ENCODE measurements around the gene LAYN. TPM values are rescaled to one million over a fixed set of nuclear protein-coding genes. Genes with fewer than 3 reads are reported as not detected.

LAYN gene
- total and polyA plus RNA-seq, 8 donors: 9.6 to 19.8 (median 15.9) TPM

- Histone ChIP-seq H3K9me3 (no peaks in the 10 kb centered on the region), H3K27ac (no peak overlapping the region), H3K27me3 (no peaks in the 10 kb centered on the region), H3K4me1 (peaks cover 11 to 57% of the 10 kb centered on the region in 2 donors), H3K4me3 (no peak overlapping the region), H3K36me3 (no peaks in the 10 kb centered on the region)
- TF ChIP-seq, protein P1, sequence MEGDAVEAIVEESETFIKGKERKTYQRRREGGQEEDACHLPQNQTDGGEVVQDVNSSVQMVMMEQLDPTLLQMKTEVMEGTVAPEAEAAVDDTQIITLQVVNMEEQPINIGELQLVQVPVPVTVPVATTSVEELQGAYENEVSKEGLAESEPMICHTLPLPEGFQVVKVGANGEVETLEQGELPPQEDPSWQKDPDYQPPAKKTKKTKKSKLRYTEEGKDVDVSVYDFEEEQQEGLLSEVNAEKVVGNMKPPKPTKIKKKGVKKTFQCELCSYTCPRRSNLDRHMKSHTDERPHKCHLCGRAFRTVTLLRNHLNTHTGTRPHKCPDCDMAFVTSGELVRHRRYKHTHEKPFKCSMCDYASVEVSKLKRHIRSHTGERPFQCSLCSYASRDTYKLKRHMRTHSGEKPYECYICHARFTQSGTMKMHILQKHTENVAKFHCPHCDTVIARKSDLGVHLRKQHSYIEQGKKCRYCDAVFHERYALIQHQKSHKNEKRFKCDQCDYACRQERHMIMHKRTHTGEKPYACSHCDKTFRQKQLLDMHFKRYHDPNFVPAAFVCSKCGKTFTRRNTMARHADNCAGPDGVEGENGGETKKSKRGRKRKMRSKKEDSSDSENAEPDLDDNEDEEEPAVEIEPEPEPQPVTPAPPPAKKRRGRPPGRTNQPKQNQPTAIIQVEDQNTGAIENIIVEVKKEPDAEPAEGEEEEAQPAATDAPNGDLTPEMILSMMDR (IDR thresholded peaks at IDR 0.05): no peak
- DNase-seq (no peak), ATAC-seq (no peak)
- intact Hi-C loops (cut with DNase I): no loop called here
These were observed 67.2 kb downstream of the LAYN start for GRCh38 chr11:111607751-111608150.

Small RNAs within 50 kb of the gene (microRNA-seq; reads per million reads assigned to microRNA genes)
- gene MIR34B (3.8 to 139 reads per million in 2 donors), gene MIR34C (32.9 to 1,513 reads per million in 2 donors)

Other genes with a start within 250 kb of the LAYN start
- 1 to 10 TPM; 2.7 to 2.8 TPM for gene POU2AF3, start 242.2 kb upstream of the LAYN start, total RNA-seq
- gene POU2AF3, start 242.2 kb upstream of the LAYN start, polyA plus RNA-seq (ENCODE audit: insufficient read length in 6 of 6): 10 to 100 TPM in 4 of 6 donors, 1 to 10 TPM in 2; 8.7 to 14.4 (median 11.1) TPM
- 1 to 10 TPM; 1.3 to 4.5 TPM for gene POU2AF1, start 161.4 kb upstream of the LAYN start, total RNA-seq
- 1 to 10 TPM in 2 of 6 donors, under 1 TPM in 4; 0.38 to 1.0 (median 0.93) TPM for gene POU2AF1, start 161.4 kb upstream of the LAYN start, polyA plus RNA-seq (ENCODE audit: insufficient read length in 6 of 6)
- not detected for gene BTG4, start 28.3 kb upstream of the LAYN start, total RNA-seq
- under 1 TPM in 2 of 6 donors, not detected in 4; 0.20 to 0.43 TPM for gene BTG4, start 28.3 kb upstream of the LAYN start, polyA plus RNA-seq (ENCODE audit: insufficient read length in 6 of 6)
- 1 to 10 TPM in 1 of 2 donors, not detected in 1; 6.9 TPM for gene HOATZ, start 25.9 kb upstream of the LAYN start, total RNA-seq
- gene HOATZ, start 25.9 kb upstream of the LAYN start, polyA plus RNA-seq (ENCODE audit: insufficient read length in 6 of 6): 10 to 100 TPM in 2 of 6 donors, 1 to 10 TPM in 4; 2.0 to 13.7 (median 9.0) TPM
- gene SIK2, start 61.7 kb downstream of the LAYN start, total RNA-seq: 10 to 100 TPM; 23.3 to 32.3 TPM
- gene SIK2, start 61.7 kb downstream of the LAYN start, polyA plus RNA-seq (ENCODE audit: insufficient read length in 6 of 6): 10 to 100 TPM; 28.3 to 35.1 (median 31.1) TPM
- 10 to 100 TPM; 28.1 to 28.8 TPM for gene PPP2R1B, start 225.7 kb downstream of the LAYN start, total RNA-seq
- gene PPP2R1B, start 225.7 kb downstream of the LAYN start, polyA plus RNA-seq (ENCODE audit: insufficient read length in 6 of 6): 10 to 100 TPM; 26.4 to 31.5 (median 30.3) TPM